MM.1S (cell line): ENCODE results near the gene HECTD2.

Experiments
- EZH2 ChIP-seq: fragments of 300-600 bp; sonication (generic); optimal IDR thresholded peaks from 2 replicates; pipeline ENCODE3; 2017; ENCODE audit warnings: low read depth, mild to moderate bottlenecking, antibody characterized with exemption, low read length, mixed read lengths
- EZH2phosphoT487 ChIP-seq: fragments of 300-600 bp; sonication (generic); IDR thresholded peaks from 2 replicates; pipeline ENCODE4 v1.6.1; 2018; ENCODE audit warnings: antibody characterized with exemption, low read length
- TF ChIP-seq, protein P1 (sequence below): fragments of 300-600 bp; sonication (generic); IDR thresholded peaks from 2 replicates; pipeline ENCODE4 v1.5.1; 2016; ENCODE audit warnings: antibody characterized with exemption, low read length, mixed read lengths

DNA sequence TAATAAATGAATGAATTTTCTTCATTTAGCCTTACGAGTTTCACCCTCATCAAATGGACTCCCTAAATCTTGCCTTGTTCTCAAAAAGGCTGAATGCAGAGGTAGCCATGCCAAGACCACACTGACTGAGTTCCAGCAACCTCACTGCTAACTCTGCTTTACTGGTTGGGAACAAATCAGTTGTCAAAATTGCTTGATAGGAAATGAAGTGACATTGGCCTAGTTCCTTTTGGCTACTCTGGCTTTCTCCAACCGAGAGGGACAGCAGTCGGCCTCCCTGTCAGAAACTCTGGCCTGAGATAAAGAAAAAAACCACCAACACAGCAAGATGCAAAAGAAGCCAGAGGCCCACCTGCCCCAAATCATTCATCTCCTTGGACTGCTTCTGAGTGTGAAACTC lies 135.7 kb downstream of the HECTD2 start:
- TF ChIP-seq, protein P1, sequence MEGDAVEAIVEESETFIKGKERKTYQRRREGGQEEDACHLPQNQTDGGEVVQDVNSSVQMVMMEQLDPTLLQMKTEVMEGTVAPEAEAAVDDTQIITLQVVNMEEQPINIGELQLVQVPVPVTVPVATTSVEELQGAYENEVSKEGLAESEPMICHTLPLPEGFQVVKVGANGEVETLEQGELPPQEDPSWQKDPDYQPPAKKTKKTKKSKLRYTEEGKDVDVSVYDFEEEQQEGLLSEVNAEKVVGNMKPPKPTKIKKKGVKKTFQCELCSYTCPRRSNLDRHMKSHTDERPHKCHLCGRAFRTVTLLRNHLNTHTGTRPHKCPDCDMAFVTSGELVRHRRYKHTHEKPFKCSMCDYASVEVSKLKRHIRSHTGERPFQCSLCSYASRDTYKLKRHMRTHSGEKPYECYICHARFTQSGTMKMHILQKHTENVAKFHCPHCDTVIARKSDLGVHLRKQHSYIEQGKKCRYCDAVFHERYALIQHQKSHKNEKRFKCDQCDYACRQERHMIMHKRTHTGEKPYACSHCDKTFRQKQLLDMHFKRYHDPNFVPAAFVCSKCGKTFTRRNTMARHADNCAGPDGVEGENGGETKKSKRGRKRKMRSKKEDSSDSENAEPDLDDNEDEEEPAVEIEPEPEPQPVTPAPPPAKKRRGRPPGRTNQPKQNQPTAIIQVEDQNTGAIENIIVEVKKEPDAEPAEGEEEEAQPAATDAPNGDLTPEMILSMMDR = no peak
- TF ChIP-seq EZH2phosphoT487 (no peak), EZH2 (no peak)
